ENCODE measurements around the gene B3GAT3. TPM values are rescaled to one million over a fixed set of nuclear protein-coding genes. Genes with fewer than 3 reads are reported as not detected.

The B3GAT3 gene
- total and polyA plus RNA-seq, 10 of the 15 experiments (the other 5 are each of a cell fraction or from before 2014, with no cell fraction given), result 0.31 to 52.7 (median 29.8) TPM

- ChIA-PET POLR2A (interaction anchor here (0.6 to 1.4 kb wide), 3 partner anchors 8 to 36 kb away, joined by 3 to 5 read pairs (median 3); partner anchors contain the start of gene B3GAT3), SMC1A (ENCODE audit: uncharacterized antibody, unreplicated experiment) (no interaction called here), RAD21 (ENCODE audit: unreplicated experiment) (interaction anchor here (0.9 kb wide), 1 partner anchor 12 kb away, joined by 4 read pairs; the partner anchor contains the start of gene TUT1), CTCF (no interaction called here)
- FAIRE-seq, result no peak
- Histone ChIP-seq H3K9ac (ENCODE audit: control insufficient read depth, insufficient read depth, low read length) (no peak overlapping the region), H3K27ac (ENCODE audit: control insufficient read depth, insufficient read depth) (no peak overlapping the region), H3K4me1 (ENCODE audit: control insufficient read depth, insufficient read depth, low read length) (peaks cover 14% of the 10 kb centered on the region), H2AFZ (ENCODE audit: control insufficient read depth, low read depth, low read length) (no peak overlapping the region), H3K4me3 (no peak overlapping the region), H3K79me2 (ENCODE audit: control insufficient read depth, insufficient read depth, low read length) (peaks cover 27% of the 10 kb centered on the region), H4K20me1 (ENCODE audit: control insufficient read depth, insufficient read depth) (no peaks in the 10 kb centered on the region; the same call in 1 of the 2 replicates), H3K4me2 (ENCODE audit: control insufficient read depth, insufficient read depth) (no peak overlapping the region), H3K27me3 (replicated peaks in 1 of 2; ENCODE audit: control insufficient read depth in 2 of 2, insufficient read depth in 2 of 2, low read length in 1 of 2) (no peaks in the 10 kb centered on the region), H3K9me3 (replicated peaks; ENCODE audit: control insufficient read depth, insufficient read depth, low read length) (no peaks in the 10 kb centered on the region), H3K36me3 (ENCODE audit: control insufficient read depth in 2 of 2, insufficient read depth in 2 of 2, low read length in 1 of 2) (peaks cover 3 to 16% of the 10 kb centered on the region in 2 experiments; a peak in 3 of 4 replicates)
- BruUV-seq (replicated peaks), result no TSS peak
- in situ Hi-C loops (cut with MboI) (no loop called here), intact Hi-C loops (cut with micrococcal nuclease; ENCODE audit: unreplicated experiment) (loop anchor here (5.0 kb wide), 2 partner anchors 103 to 123 kb away; partner anchors contain the start of genes BSCL2, GNG3, HNRNPUL2 and TTC9C)
- TF ChIP-seq ZZZ3 (IDR thresholded peaks at IDR 0.05; ENCODE audit: control insufficient read depth, insufficient read length, low read depth) (no peak), CHD4 (IDR thresholded peaks at IDR 0.05) (no peak), EP300 (IDR thresholded peaks at IDR 0.05; ENCODE audit: borderline replicate concordance in 1 of 2, control insufficient read depth in 1 of 2, low read depth in 2 of 2, low read length in 2 of 2) (no peak), RAD21 (IDR thresholded peaks at IDR 0.05; ENCODE audit: insufficient read depth, low read depth, low read length) (no peak), PML (IDR thresholded peaks at IDR 0.05; ENCODE audit: low read length) (no peak), MYC (IDR thresholded peaks at IDR 0.05; ENCODE audit: insufficient read depth, insufficient read length, insufficient replicate concordance, low read length, severe bottlenecking) (no peak), NR2C2 (IDR thresholded peaks at IDR 0.05; ENCODE audit: borderline replicate concordance, control insufficient read depth, insufficient read length, low read depth) (no peak), CTCF (IDR thresholded peaks at IDR 0.05 in 2 of 3, conservative IDR thresholded peaks at IDR 0.05 in 1 of 3; ENCODE audit: control insufficient read depth in 2 of 3, extremely low read depth in 1 of 3, insufficient read depth in 1 of 3, low read depth in 3 of 3, low read length in 3 of 3) (no peak), MTA3 (IDR thresholded peaks at IDR 0.05; ENCODE audit: borderline replicate concordance, low read length) (no peak), KDM1A (IDR thresholded peaks at IDR 0.05; ENCODE audit: borderline replicate concordance) (no peak)
- WGBS (ENCODE audit: insufficient coverage, insufficient replicate concordance, low lambda C conversion rate, missing lambda C conversion rate), result 80% methylated on average over 8 of the region's 8 CpGs
- DNase-seq (ENCODE audit: low read depth, low spot score), result no peak
- no peak for ATAC-seq
These were observed 17.9 kb downstream of the B3GAT3 start for GRCh38 chr11:62603776-62604299.
